Measurements from ENCODE around the gene ERC2.

The ERC2 gene

GRCh38 chr3:55934771-55935170, 533.5 kb downstream of the ERC2 start:
- Histone ChIP-seq H3K4me3 (ENCODE audit: low read depth, low read length) (no peak overlapping the region), H3K27ac (no peak overlapping the region), H3K36me3 (no peaks in the 10 kb centered on the region), H3K27me3 (ENCODE audit: insufficient read depth, low read depth, severe bottlenecking) (no peaks in the 10 kb centered on the region), H3K9me3 (ENCODE audit: severe bottlenecking) (no peaks in the 10 kb centered on the region)
- TF ChIP-seq CTCF (IDR thresholded peaks at IDR 0.05; ENCODE audit: low read depth, low read length): no peak
- DNase-seq: no peak

GRCh38 chr3:55929154-55929869, 539.0 kb downstream of the ERC2 start:
- no peak for TF ChIP-seq CTCF (IDR thresholded peaks at IDR 0.05; ENCODE audit: low read depth, low read length)
- no peak overlapping the region for H3K27ac ChIP-seq
- H3K4me3 ChIP-seq (ENCODE audit: low read depth, low read length): no peak overlapping the region
- H3K36me3 ChIP-seq: no peaks in the 10 kb centered on the region
- H3K9me3 ChIP-seq (ENCODE audit: severe bottlenecking): no peaks in the 10 kb centered on the region
- H3K27me3 ChIP-seq (ENCODE audit: insufficient read depth, low read depth, severe bottlenecking): no peaks in the 10 kb centered on the region
- no peak for DNase-seq

- DNase-seq: no peak
- H3K36me3 ChIP-seq: no peaks in the 10 kb centered on the region
- no peak overlapping the region for H3K4me3 ChIP-seq (ENCODE audit: low read depth, low read length)
- no peak overlapping the region for H3K27ac ChIP-seq
- no peaks in the 10 kb centered on the region for H3K27me3 ChIP-seq (ENCODE audit: insufficient read depth, low read depth, severe bottlenecking)
- TF ChIP-seq CTCF (IDR thresholded peaks at IDR 0.05; ENCODE audit: low read depth, low read length): no peak
- no peaks in the 10 kb centered on the region for H3K9me3 ChIP-seq (ENCODE audit: severe bottlenecking)
These were observed 544.6 kb downstream of the ERC2 start for GRCh38 chr3:55923626-55924025.

- no peaks in the 10 kb centered on the region for H3K36me3 ChIP-seq
- no peak overlapping the region for H3K4me3 ChIP-seq (ENCODE audit: low read depth, low read length)
- H3K27me3 ChIP-seq (ENCODE audit: insufficient read depth, low read depth, severe bottlenecking): no peaks in the 10 kb centered on the region
- H3K9me3 ChIP-seq (ENCODE audit: severe bottlenecking): no peaks in the 10 kb centered on the region
- no peak overlapping the region for H3K27ac ChIP-seq
- TF ChIP-seq CTCF (IDR thresholded peaks at IDR 0.05; ENCODE audit: low read depth, low read length): no peak
- no peak for DNase-seq
These were observed 545.1 kb downstream of the ERC2 start for GRCh38 chr3:55923207-55923606.

GRCh38 chr3:55912880-55913279, 555.4 kb downstream of the ERC2 start:
- Histone ChIP-seq H3K27ac (no peak overlapping the region), H3K4me3 (ENCODE audit: low read depth, low read length) (no peak overlapping the region), H3K27me3 (ENCODE audit: insufficient read depth, low read depth, severe bottlenecking) (no peaks in the 10 kb centered on the region), H3K36me3 (no peaks in the 10 kb centered on the region), H3K9me3 (ENCODE audit: severe bottlenecking) (no peaks in the 10 kb centered on the region)
- no peak for DNase-seq
- no peak for TF ChIP-seq CTCF (IDR thresholded peaks at IDR 0.05; ENCODE audit: low read depth, low read length)

- DNase-seq: no peak
- no peaks in the 10 kb centered on the region for H3K27me3 ChIP-seq (ENCODE audit: insufficient read depth, low read depth, severe bottlenecking)
- no peaks in the 10 kb centered on the region for H3K36me3 ChIP-seq
- TF ChIP-seq CTCF (IDR thresholded peaks at IDR 0.05; ENCODE audit: low read depth, low read length): no peak
- H3K9me3 ChIP-seq (ENCODE audit: severe bottlenecking): no peaks in the 10 kb centered on the region
- no peak overlapping the region for H3K27ac ChIP-seq
- H3K4me3 ChIP-seq (ENCODE audit: low read depth, low read length): no peak overlapping the region
These were observed 557.0 kb downstream of the ERC2 start for GRCh38 chr3:55911266-55911665.

Data from WERI-Rb-1 (cell line).